ENCODE results near the gene RERE. TPM values are rescaled to one million over a fixed set of nuclear protein-coding genes. Genes with fewer than 3 reads are reported as not detected.

RERE gene
- total RNA-seq, 1 experiment from 2014 or later: 217 TPM

GRCh38 chr1:8527941-8528340 lies 289.5 kb downstream of the RERE start:
- intact Hi-C loops (cut with micrococcal nuclease; ENCODE audit: unreplicated experiment): no loop called here
- H3K27ac ChIP-seq (ENCODE audit: low read length): no peak overlapping the region
- POLR2A ChIA-PET: no interaction called here

GRCh38 chr1:8525558-8526275 lies 291.7 kb downstream of the RERE start:
- ChIA-PET CTCF (no interaction called here), POLR2A (interaction anchor here (1.3 kb wide), 1 partner anchor 13 kb away, joined by 4 read pairs; no protein-coding TSS in a partner anchor)
- Histone ChIP-seq H3K27ac (ENCODE audit: low read length) (peak overlapping the region; percentile 81), H3K27me3 (ENCODE audit: control insufficient read depth, insufficient read depth, low read length) (no peaks in the 10 kb centered on the region), H3K36me3 (ENCODE audit: control insufficient read depth, insufficient read depth, low read length) (no peaks in the 10 kb centered on the region), H3K4me3 (ENCODE audit: low read depth in 2 of 2, low read length in 2 of 2) (peak overlapping the region; percentile 33 to 63), H3K4me1 (ENCODE audit: control insufficient read depth, insufficient read depth, low read length) (peaks cover 27% of the 10 kb centered on the region), H3K9me3 (ENCODE audit: control insufficient read depth, insufficient read depth, low read depth, low read length) (no peaks in the 10 kb centered on the region)
- TF ChIP-seq SIN3A (IDR thresholded peaks at IDR 0.05; ENCODE audit: borderline replicate concordance, insufficient read depth, low read depth, low read length): peak; percentile 81; the same call in 1 of the 2 replicates
- no peak for TF ChIP-seq CTCF (IDR thresholded peaks at IDR 0.05)
- in situ Hi-C loops (cut with HindIII; ENCODE audit: low pct_unique_long_range_greater_than_20kb, low sequenced_read_pairs) (no loop called here), intact Hi-C loops (cut with micrococcal nuclease; ENCODE audit: unreplicated experiment) (no loop called here)
- DNase-seq (ENCODE audit: low read depth, low spot score) (peak; percentile 38), ATAC-seq (peak; percentile 96)
- no TSS peak for BruUV-seq (replicated peaks)

More at GRCh38 chr1:8527941-8528340, 289.5 kb downstream of the RERE start:
- in situ Hi-C loops (cut with HindIII; ENCODE audit: low pct_unique_long_range_greater_than_20kb, low sequenced_read_pairs): no loop called here
- Histone ChIP-seq H3K27me3 (ENCODE audit: control insufficient read depth, insufficient read depth, low read length) (no peaks in the 10 kb centered on the region), H3K4me3 (ENCODE audit: low read depth in 2 of 2, low read length in 2 of 2) (no peak overlapping the region), H3K36me3 (ENCODE audit: control insufficient read depth, insufficient read depth, low read length) (no peaks in the 10 kb centered on the region), H3K4me1 (ENCODE audit: control insufficient read depth, insufficient read depth, low read length) (peaks cover 27% of the 10 kb centered on the region), H3K9me3 (ENCODE audit: control insufficient read depth, insufficient read depth, low read depth, low read length) (no peaks in the 10 kb centered on the region)
- ATAC-seq (no peak), DNase-seq (ENCODE audit: low read depth, low spot score) (no peak)
- CTCF ChIA-PET: no interaction called here
- TF ChIP-seq SIN3A (IDR thresholded peaks at IDR 0.05; ENCODE audit: borderline replicate concordance, insufficient read depth, low read depth, low read length) (no peak), REST (IDR thresholded peaks at IDR 0.05; ENCODE audit: insufficient read depth in 1 of 2, low read depth in 2 of 2, low read length in 1 of 2) (no peak), POLR2AphosphoS5 (IDR thresholded peaks at IDR 0.05; ENCODE audit: low read depth, low read length) (no peak), TCF7L2 (IDR thresholded peaks at IDR 0.05; ENCODE audit: low read depth, low read length) (no peak)
- BruUV-seq (replicated peaks): no TSS peak

GRCh38 chr1:8525216-8525557 lies 292.3 kb downstream of the RERE start:
- intact Hi-C loops (cut with micrococcal nuclease; ENCODE audit: unreplicated experiment): no loop called here
- BruUV-seq (replicated peaks): no TSS peak
- Histone ChIP-seq H3K36me3 (ENCODE audit: control insufficient read depth, insufficient read depth, low read length) (no peaks in the 10 kb centered on the region), H3K27me3 (ENCODE audit: control insufficient read depth, insufficient read depth, low read length) (no peaks in the 10 kb centered on the region), H3K9me3 (ENCODE audit: control insufficient read depth, insufficient read depth, low read depth, low read length) (no peaks in the 10 kb centered on the region), H3K27ac (ENCODE audit: low read length) (peak overlapping the region; percentile 81), H3K4me3 (ENCODE audit: low read depth in 2 of 2, low read length in 2 of 2) (peak overlapping the region; percentile 33 to 63), H3K4me1 (ENCODE audit: control insufficient read depth, insufficient read depth, low read length) (peaks cover 27% of the 10 kb centered on the region)
- POLR2A ChIA-PET: no interaction called here
- CTCF ChIA-PET: no interaction called here
- DNase-seq (ENCODE audit: low read depth, low spot score) (no peak), ATAC-seq (peak; percentile 26; the same call in 1 of the 2 replicates)
- in situ Hi-C loops (cut with HindIII; ENCODE audit: low pct_unique_long_range_greater_than_20kb, low sequenced_read_pairs): no loop called here
- TF ChIP-seq SIN3A (IDR thresholded peaks at IDR 0.05; ENCODE audit: borderline replicate concordance, insufficient read depth, low read depth, low read length): no peak
- TF ChIP-seq CTCF (IDR thresholded peaks at IDR 0.05): no peak
- no peak for TF ChIP-seq REST (IDR thresholded peaks at IDR 0.05; ENCODE audit: insufficient read depth in 1 of 2, low read depth in 2 of 2, low read length in 1 of 2)
- TF ChIP-seq TCF7L2 (IDR thresholded peaks at IDR 0.05; ENCODE audit: low read depth, low read length): no peak
- TF ChIP-seq POLR2AphosphoS5 (IDR thresholded peaks at IDR 0.05; ENCODE audit: low read depth, low read length): no peak

Data from Panc1 (cell line).